HEK293T (cell line): Measurements from ENCODE around the gene KNTC1.
"Not testable (repeated sequence)": the region's sequence is repeated elsewhere in the genome, so short reads cannot be mapped to it uniquely, and the experiment has no call there.

Experiments used
- ARNT ChIP-seq: fragments of 450-650 bp; IDR thresholded peaks from 2 replicates; pipeline ENCODE4 v1.6.1; 2017; ENCODE audit warnings: mild to moderate bottlenecking
- BHLHE40 ChIP-seq: fragments of 450-650 bp; IDR thresholded peaks from 2 replicates; pipeline ENCODE4 v1.6.1; 2016; ENCODE audit warnings: mild to moderate bottlenecking, moderate library complexity, borderline replicate concordance
- ELF4 ChIP-seq: fragments of 450-650 bp; IDR thresholded peaks from 2 replicates; pipeline ENCODE4 v1.6.1; 2017; ENCODE audit warnings: antibody characterized with exemption
- FOXA1 ChIP-seq: fragments of 450-650 bp; IDR thresholded peaks from 2 replicates; pipeline ENCODE4 v1.6.1; 2016; ENCODE audit warnings: mild to moderate bottlenecking
- FOXK2 ChIP-seq: fragments of 450-650 bp; IDR thresholded peaks from 2 replicates; pipeline ENCODE4 v1.6.1; 2016; ENCODE audit warnings: mild to moderate bottlenecking
- FOXM1 ChIP-seq: fragments of 450-650 bp; IDR thresholded peaks from 2 replicates; pipeline ENCODE4 v1.6.1; 2017; ENCODE audit warnings: mild to moderate bottlenecking, borderline replicate concordance
- LEF1 ChIP-seq: fragments of 450-650 bp; IDR thresholded peaks from 2 replicates; pipeline ENCODE4 v1.6.1; 2017; ENCODE audit warnings: mild to moderate bottlenecking, borderline replicate concordance
- SP1 ChIP-seq: fragments of 450-650 bp; IDR thresholded peaks from 2 replicates; pipeline ENCODE4 v1.6.1; 2017
- TARDBP ChIP-seq: fragments of 450-650 bp; IDR thresholded peaks from 2 replicates; pipeline ENCODE4 v1.6.1; 2016
- ZNF384 ChIP-seq: fragments of 450-650 bp; IDR thresholded peaks from 2 replicates; pipeline ENCODE4 v1.6.1; 2016
- TF ChIP-seq, protein P1 (sequence below): fragments of 450-650 bp; IDR thresholded peaks from 2 replicates; pipeline ENCODE4 v1.6.1; 2016

DNA sequence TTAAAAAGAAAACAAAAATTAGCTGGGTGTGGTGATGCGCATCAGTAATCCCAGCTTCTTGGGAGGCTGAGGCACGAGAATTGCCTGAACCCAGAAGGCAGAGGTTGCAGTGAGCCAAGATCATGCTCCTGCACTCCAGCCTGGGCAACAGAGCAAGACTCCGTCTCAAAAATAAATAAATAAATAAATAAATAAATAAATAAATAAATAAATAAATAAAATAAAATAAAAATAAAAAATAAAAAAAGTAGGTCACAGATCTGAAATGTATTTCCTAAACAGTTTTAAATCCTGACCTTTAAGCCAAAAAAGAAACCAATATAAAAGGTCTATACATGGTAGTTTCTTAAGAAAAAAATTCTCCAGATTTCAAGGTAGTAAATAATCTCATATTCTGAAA is 14.0 kb upstream of the KNTC1 start:
- TF ChIP-seq SP1, FOXM1, FOXK2, TARDBP, ELF4, ARNT, BHLHE40, ZNF384, FOXA1, LEF1: not testable (repeated sequence)
- TF ChIP-seq, protein P1, sequence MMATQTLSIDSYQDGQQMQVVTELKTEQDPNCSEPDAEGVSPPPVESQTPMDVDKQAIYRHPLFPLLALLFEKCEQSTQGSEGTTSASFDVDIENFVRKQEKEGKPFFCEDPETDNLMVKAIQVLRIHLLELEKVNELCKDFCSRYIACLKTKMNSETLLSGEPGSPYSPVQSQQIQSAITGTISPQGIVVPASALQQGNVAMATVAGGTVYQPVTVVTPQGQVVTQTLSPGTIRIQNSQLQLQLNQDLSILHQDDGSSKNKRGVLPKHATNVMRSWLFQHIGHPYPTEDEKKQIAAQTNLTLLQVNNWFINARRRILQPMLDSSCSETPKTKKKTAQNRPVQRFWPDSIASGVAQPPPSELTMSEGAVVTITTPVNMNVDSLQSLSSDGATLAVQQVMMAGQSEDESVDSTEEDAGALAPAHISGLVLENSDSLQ: not testable (repeated sequence)
